ENCODE data around the gene HSF4. TPM values are rescaled to one million over a fixed set of nuclear protein-coding genes. Genes with fewer than 3 reads are reported as not detected.

The HSF4 gene
- total RNA-seq, 1 donor: 1.3 TPM

DNA sequence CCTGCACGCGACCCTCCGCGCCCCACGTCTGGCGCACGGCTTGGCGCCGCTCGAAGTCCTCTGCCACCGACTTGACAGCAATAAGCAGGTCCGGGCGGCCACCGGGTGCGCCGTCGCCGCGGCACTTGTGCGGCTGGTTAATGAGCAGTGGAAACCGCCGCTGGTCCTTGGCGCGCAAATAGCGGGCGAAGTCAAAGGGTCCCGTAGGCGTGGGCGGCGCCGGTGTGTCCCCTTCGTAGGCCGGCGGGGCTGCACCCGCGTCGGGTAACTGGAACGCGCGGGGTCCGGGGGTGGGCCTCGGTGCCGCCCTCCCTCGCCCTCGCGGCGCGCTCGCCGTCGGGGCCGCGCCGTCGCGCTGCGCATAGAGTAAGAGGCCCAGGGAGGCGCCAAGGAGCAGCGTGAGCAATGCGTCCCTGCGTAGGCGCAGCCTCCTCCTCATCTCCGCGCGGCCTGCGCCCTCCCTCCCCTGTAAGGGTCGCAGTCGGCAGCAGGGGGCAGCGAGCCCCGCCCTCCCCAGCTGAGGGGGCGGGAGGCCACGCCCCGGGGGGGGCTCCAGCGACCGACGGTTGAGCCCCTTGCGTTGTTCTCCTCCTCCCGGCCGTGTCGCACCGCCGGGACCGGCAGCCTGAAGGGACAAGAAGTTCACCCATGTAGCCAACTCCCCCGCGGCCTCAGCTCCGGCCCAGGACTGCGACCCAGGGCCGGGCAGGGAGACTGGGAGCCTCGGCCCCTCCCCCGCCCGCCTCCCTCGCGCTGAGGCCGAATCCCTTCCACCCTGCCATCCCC, 14.3 kb upstream of the HSF4 start:
- peak in 2 of 3 donors; percentile 70 to 80 for DNase-seq (ENCODE audit: low read depth in 2 of 3, low spot score in 2 of 3)

DNA sequence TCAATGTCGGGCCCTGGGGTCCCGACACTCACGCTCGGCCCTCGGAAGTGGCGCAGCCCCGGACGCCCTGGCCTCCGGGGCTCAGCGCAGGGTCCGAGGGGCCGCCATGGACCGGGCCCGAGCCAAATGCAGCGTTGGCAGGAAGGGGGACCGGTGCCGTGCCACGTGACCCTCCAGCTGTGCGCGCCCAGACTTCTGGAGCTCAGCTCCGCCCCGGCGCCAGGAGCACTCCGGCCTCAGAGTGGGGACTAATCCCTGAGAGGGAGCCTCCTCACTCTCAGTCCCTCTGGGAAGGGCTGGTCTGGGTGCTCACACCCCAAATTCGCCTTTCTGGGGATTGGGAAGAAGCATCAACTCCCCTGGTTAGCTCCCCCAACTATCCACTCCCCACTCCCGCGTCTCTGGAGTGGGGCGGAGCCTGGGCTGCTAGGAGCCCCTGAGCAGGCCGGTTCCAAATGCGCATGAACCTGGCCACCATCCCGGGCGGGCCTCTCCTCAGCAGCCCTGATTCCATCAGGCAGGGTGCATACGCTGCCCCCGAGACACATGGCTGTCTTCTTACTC, 13.6 kb upstream of the HSF4 start, which contains the start of gene B3GNT9:
Gene B3GNT9, minus strand, starts transcription at position 166 of the 564 bp plus-strand sequence. CDS start 513 bp downstream, outside the sequence.
- DNase-seq (ENCODE audit: low read depth in 2 of 3, low spot score in 2 of 3): peak in 1 of 3 donors; percentile 57

- no peak for DNase-seq (ENCODE audit: low read depth in 2 of 3, low spot score in 2 of 3)
Measured at GRCh38 chr16:67151431-67152097, 13.0 kb upstream of the HSF4 start.

DNA sequence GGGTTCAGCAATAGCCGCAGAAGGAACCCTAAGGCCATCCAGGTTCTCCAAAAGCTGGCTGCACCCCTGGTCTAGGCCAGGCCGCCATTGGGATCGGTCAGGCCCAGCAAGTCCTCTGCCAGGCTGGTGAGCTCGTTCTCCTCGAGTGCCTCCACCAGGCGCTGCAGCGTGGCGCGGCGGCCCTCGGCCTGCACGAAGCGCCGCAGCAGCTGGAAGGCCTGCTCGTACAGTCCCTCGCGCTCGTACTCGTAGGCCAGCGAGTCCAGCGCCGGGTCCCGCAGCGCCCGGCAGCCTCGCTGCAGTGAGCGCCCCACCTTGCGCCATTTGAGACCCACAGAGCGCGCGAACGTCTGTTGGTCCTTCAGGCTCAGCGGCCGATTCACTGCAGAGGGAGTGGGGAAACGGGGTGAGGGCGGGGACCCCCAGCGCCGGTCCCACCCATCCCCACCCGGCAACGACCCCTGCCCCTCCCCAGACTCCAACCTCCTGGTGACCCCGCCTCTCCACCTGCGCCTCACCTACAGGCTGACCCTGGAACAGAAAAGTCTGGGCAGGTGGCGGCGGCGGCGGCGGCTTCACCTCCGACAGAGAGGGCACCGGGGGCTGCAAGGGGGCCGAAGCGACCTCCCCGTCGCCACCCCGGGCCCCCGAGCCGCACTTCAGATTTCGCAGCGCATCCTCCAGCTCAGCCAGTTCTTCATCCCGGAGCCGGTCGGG, 9.8 kb upstream of the HSF4 start:
- DNase-seq (ENCODE audit: low read depth in 2 of 3, low spot score in 2 of 3): no peak

DNA sequence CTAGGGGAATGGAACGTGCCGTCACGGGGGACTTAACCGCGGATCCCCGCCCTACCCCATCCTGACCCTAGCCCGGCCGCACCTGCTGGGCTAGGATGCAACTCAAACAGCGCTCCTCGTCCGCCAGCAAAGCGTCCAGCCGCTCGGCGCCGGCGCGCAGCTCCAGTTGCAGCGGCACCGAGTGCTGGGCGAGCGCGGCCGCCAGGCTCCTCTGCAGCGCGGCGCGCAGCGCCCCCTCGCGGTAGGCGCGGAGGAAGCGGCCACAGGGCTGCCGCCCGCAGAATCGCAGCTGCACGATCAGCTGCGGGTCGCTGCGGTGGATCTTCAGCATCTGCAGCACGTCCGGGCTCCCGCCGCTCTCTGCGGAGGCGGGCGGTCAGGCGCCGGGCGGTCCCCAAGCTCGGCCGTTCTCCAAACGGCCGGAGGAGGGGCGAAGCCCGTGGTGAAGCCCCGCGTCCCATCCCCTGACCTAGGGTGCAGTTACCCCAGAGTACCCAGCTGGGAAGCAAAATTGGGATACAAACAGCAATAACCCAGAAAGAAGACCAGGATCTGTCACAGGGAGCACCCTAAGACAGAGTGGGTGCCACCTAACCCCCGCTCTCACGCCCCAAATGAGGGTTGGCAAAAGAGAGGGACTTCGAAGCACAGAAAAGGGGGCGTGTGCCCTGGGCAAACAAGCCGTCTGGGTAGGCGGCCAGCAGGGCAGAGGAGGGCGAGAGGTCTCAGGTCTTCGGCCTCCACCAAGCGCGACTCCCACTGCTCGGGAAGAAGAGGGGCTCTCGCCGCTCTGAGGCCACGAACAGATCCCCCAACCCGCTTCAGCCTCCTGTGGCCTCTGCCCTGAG, 9.0 kb upstream of the HSF4 start:
- peak; percentile 70 to 84 (median 76) for DNase-seq (ENCODE audit: low read depth in 2 of 3, low spot score in 2 of 3)

DNA sequence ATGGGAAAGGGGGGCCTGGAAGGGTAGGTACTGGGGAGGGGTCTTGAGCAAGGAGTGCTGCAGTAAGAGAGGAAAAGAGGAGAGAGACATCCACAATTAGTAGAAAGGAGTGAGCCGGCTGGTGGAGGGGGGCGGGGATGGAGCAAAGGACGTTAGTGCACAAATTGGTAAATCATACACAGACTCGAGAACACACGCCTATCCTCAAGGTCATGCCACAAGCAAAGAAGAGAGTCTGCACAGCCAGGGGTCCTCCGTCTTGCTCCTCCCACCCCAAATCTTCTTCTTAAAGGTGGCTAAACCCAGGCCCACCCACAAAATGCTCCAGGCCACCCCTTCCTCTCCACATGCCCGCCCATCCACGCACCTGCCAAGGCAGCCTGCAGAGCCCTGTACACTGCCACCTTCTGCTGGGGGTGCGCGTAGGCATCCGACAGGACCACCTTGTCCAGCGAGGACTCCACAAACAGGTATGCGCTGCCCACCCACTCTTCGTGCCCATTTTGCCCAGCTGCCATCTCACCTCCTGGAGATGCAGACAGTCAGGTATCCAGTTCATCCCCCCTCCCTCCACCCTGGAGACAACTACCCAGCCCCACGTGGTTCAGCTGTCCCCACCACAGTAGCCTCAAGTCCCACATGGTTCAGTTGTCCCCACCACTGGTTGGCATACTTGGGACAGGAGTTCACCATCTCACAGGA, 8.3 kb upstream of the HSF4 start:
- no peak for DNase-seq (ENCODE audit: low read depth in 2 of 3, low spot score in 2 of 3)

DNA sequence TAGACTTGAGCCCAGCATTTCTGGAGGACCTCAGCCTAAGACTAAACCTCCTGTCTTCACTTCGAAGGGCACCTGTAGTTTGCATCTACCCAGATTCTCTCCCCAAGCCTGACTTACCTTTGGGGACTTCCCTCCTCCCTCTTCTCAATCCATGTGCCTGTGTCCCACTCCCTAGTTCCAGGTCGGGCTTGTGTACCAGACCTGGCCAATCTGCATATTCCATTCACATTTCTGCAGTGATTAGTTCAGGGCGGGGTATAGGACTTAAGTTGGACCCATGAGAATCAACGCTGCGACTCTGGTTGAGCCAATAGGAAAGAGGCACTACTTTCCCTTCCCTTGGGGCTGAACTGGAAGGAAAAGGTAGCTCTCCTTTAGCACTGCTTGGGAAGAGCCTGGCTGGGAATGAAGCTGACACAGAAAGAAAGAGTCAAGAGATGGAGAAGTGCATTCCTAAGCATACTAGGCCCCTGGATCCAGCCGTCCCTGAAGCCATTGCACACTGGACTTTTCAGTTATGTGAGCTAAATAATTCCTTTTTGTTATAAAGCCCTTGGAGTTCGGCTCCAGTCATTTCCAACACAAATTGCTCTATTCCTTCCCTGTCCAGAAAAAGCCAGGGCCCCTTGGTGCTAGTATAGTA, 7.3 kb upstream of the HSF4 start:
- no peak for DNase-seq (ENCODE audit: low read depth in 2 of 3, low spot score in 2 of 3)

DNA sequence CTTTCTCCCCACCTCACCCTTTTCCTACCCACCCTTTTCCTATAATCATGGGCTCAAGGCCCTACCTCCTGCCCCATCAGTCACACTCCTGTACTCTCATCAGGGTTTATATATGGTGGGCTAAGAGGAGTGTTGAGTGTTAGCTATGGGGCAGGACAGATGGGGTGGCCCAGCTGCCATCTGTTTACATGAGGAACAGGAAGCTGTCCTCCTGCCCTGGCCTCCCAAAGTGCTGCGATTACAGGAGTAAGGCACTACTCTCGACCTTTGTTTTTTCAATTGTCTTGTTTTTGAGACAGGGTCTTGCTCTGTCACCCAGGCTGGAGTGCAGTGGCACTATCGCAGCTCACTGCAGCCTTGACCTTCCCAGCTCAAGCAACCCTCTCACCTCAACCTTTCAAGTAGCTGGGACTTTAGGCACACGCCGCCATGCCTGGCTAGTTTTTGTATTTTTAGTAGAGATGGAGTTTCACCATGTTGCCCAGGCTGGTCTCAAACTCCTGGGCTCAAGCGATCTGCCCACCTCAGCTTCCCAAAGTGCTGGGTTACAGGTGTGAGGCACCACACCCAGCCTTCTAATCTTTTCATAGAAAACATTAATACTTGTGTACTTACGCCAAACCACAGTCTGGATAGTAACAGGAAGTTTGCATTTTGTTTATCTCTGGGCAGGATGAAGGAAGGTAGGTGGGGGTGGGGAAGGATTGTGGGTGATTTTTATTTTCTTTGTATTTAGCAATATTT, 6.5 kb upstream of the HSF4 start:
- no peak for DNase-seq (ENCODE audit: low read depth in 2 of 3, low spot score in 2 of 3)

GRCh38 chr16:67158637-67159600, 5.6 kb upstream of the HSF4 start:
- DNase-seq (ENCODE audit: low read depth in 2 of 3, low spot score in 2 of 3): peak in 1 of 3 donors; percentile 62

DNA sequence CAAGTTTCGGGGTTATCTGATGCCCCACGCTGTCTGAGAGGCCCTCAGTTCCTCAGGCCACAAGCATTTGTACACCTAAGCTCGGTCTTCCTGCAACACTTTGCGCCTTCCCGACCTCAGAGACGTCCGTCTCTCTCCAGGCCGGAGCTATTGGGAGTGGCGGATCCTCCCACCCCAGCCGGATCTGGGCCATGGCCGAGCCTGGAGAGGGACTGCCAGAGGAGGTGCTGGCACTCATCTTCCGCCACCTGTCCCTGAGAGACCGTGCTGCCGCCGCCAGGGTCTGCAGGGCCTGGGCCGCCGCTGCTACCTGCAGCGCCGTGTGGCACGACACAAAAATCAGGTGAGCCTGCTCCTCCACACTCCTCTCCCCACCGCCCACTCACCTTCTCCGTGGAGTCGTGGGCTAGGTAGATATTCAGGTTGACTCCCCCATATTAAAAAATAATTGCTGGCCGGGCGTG, 2.9 kb upstream of the HSF4 start:
- no peak for DNase-seq (ENCODE audit: low read depth in 2 of 3, low spot score in 2 of 3)

GRCh38 chr16:67162506-67163163, 1.9 kb upstream of the HSF4 start:
- DNase-seq (ENCODE audit: low read depth in 2 of 3, low spot score in 2 of 3): no peak

DNA sequence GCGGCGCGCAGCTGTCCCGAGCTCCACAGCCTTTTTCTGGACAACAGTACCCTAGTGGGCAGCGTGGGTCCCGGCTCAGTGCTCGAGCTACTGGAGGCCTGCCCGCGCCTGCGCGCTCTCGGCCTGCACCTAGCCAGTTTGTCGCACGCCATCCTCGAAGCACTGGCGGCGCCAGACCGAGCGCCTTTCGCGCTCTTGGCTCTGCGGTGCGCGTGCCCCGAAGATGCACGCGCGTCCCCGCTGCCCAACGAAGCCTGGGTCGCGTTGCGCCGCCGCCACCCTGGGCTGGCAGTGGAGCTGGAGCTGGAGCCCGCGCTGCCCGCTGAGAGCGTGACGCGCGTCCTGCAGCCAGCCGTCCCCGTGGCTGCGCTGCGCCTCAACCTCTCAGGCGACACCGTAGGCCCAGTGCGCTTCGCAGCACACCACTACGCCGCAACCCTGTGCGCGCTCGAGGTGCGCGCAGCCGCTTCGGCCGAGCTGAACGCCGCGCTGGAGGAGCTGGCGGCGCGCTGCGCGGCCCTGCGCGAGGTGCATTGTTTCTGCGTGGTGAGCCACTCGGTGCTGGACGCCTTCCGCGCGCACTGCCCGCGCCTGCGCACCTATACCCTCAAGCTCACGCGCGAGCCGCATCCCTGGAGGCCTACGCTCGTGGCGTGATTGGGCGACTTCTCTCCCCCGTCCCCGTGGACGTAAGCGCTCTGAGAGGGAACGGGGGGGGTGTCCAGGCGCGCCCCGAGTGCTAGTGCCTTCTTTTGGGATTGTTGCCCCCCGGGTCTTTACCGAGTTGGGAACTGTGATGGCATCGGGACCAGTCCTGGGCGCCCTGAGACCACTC, 1.2 kb upstream of the HSF4 start:
- DNase-seq (ENCODE audit: low read depth in 2 of 3, low spot score in 2 of 3): no peak

GRCh38 chr16:67163999-67164558, 466 bp upstream of the HSF4 start:
- DNase-seq (ENCODE audit: low read depth in 2 of 3, low spot score in 2 of 3): no peak

DNA sequence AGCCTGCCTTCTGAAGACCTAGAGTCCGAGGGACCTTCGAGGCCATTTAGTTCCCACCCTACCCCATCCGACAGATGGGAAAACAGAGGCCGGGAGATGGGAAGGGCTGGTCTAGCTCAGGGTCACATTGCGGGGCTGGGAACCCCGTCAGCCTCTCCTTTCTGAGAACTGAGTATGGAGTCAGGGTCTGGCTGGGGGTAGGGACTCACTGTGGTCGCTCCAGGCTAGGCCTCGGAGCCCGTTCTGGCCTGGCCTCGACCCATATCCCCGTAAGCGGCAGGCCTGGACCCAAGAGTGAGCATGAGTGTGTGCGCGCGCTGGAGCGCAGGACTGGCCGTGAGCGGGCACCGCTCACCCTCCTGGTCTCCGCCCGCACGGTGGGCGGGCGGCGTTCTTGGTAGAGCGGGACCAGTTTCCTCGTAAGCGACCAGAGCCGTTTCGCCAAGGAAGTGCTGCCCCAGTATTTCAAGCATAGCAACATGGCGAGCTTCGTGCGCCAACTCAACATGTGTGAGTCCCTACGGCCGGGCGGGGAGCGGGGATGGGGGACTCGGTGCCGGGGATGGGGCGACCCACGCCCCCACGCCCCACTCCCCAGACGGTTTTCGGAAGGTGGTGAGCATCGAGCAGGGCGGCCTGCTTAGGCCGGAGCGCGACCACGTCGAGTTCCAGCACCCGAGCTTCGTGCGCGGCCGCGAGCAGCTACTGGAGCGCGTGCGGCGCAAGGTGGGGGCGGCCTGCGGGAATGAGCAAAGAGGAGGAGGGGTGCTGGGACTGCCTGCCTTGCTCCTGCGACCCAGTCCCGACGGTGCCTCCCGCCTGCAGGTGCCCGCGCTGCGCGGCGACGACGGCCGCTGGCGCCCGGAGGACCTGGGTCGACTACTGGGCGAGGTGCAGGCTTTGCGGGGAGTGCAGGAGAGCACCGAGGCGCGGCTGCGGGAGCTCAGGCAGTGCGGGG, 855 bp downstream of the HSF4 start:
- no peak for DNase-seq (ENCODE audit: low read depth in 2 of 3, low spot score in 2 of 3)
